Measurements from ENCODE around the gene LUC7L.

LUC7L gene

DNA sequence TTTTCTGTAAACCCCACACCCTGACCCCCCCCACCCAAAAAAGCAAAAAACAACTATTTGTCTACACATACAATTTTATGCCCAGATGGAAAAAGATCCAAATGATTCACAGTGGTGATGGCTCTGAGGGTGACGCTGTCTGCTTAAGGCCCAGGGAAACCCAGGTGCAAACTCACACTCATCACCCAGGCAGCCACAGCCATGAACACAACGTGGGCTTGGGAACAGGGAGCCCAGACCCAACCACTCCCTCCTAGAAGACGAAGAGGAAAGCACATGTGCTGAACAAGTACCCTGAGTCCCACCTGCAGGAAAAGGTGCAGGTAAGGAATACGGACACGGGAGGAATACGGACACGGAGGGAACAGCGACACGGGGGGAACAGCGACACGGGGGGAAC is 43.6 kb downstream of the LUC7L start:
- TF ChIP-seq FOXP2 (optimal IDR thresholded peaks at IDR 0.05; ENCODE audit: borderline replicate concordance, extremely low read depth, extremely low read length, insufficient read depth): no peak
- TF ChIP-seq SIN3A (IDR thresholded peaks at IDR 0.05; ENCODE audit: borderline replicate concordance, insufficient read depth, low read length): no peak
- no peak for TF ChIP-seq POLR2AphosphoS5 (IDR thresholded peaks at IDR 0.05; ENCODE audit: low read depth, low read length)
- no peak for TF ChIP-seq TAF1 (IDR thresholded peaks at IDR 0.05; ENCODE audit: borderline replicate concordance, insufficient read depth, low read length)
- TF ChIP-seq, protein P1, sequence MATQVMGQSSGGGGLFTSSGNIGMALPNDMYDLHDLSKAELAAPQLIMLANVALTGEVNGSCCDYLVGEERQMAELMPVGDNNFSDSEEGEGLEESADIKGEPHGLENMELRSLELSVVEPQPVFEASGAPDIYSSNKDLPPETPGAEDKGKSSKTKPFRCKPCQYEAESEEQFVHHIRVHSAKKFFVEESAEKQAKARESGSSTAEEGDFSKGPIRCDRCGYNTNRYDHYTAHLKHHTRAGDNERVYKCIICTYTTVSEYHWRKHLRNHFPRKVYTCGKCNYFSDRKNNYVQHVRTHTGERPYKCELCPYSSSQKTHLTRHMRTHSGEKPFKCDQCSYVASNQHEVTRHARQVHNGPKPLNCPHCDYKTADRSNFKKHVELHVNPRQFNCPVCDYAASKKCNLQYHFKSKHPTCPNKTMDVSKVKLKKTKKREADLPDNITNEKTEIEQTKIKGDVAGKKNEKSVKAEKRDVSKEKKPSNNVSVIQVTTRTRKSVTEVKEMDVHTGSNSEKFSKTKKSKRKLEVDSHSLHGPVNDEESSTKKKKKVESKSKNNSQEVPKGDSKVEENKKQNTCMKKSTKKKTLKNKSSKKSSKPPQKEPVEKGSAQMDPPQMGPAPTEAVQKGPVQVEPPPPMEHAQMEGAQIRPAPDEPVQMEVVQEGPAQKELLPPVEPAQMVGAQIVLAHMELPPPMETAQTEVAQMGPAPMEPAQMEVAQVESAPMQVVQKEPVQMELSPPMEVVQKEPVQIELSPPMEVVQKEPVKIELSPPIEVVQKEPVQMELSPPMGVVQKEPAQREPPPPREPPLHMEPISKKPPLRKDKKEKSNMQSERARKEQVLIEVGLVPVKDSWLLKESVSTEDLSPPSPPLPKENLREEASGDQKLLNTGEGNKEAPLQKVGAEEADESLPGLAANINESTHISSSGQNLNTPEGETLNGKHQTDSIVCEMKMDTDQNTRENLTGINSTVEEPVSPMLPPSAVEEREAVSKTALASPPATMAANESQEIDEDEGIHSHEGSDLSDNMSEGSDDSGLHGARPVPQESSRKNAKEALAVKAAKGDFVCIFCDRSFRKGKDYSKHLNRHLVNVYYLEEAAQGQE (IDR thresholded peaks at IDR 0.05; ENCODE audit: insufficient read depth in 1 of 2, low read depth in 2 of 2, low read length in 2 of 2): no peak

DNA sequence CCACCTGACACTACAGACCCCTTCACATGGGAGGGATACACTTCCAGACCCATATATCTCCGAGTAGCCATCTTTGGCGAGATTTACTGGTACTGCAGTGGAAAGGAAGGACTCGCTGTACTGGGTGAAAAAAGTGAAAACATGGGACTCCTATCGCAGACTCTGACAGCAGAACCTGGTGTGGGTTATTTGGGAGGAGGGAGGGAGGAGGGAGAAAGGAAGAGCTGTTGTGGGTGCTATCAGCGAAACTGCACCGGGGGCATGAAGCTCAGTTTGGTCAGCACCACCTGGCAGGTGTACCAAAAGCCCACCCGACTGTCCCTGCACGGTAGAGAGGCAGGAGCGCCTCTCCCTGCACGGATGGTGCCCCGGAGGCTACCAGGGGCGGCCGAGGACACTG is 44.0 kb downstream of the LUC7L start:
- no peak for TF ChIP-seq TAF1 (IDR thresholded peaks at IDR 0.05; ENCODE audit: borderline replicate concordance, insufficient read depth, low read length)
- TF ChIP-seq FOXP2 (optimal IDR thresholded peaks at IDR 0.05; ENCODE audit: borderline replicate concordance, extremely low read depth, extremely low read length, insufficient read depth): no peak
- TF ChIP-seq SIN3A (IDR thresholded peaks at IDR 0.05; ENCODE audit: borderline replicate concordance, insufficient read depth, low read length): no peak
- TF ChIP-seq, protein P1 (IDR thresholded peaks at IDR 0.05; ENCODE audit: insufficient read depth in 1 of 2, low read depth in 2 of 2, low read length in 2 of 2): no peak
- no peak for TF ChIP-seq POLR2AphosphoS5 (IDR thresholded peaks at IDR 0.05; ENCODE audit: low read depth, low read length)

DNA sequence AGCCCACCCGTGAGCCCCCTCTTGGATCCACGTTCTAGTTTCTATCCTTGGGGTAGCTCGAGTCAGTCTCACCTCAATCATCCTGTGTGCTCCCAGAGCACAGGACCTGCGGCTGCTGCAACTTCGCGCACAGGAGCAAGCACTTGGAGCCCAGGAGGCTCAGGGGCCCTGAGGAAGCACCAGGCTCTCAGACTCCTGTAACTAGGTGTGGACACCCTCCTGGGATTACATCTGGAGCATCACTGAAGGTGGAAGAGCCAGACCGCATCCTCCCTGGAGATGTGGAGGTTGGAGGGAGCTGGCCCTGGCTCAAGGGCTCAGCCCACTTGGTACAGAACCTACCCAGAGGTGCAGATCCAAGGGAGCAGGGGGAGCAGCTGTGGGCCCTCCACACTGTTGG is 46.2 kb downstream of the LUC7L start:
- TF ChIP-seq POLR2AphosphoS5 (IDR thresholded peaks at IDR 0.05; ENCODE audit: low read depth, low read length) (0 out of 2 replicates have a peak, but pooled peaks have one; percentile 24), SIN3A (IDR thresholded peaks at IDR 0.05; ENCODE audit: borderline replicate concordance, insufficient read depth, low read length) (no peak), FOXP2 (optimal IDR thresholded peaks at IDR 0.05; ENCODE audit: borderline replicate concordance, extremely low read depth, extremely low read length, insufficient read depth) (no peak)

DNA sequence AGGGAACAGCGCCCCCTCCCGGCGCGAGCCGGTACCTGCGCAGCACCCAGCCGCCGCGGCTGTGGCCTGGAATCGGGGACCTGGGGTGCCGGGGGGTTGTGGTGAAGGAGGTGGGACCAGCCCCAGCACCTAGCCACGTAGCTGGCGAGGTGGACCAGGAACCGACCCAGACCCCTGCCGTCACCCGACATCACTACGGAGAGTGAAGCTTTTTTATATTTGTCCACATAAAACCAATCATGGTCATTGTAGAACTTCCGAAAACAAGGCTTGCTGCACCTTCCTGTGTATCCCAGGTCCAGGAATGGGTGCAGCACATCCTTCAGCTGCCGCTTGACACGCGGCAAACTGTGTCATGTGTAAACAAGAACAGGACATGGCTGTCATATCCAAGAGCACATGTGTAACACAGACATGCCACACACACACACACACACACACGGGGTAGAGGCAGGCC is 47.7 kb downstream of the LUC7L start:
- TF ChIP-seq, protein P1 (IDR thresholded peaks at IDR 0.05; ENCODE audit: insufficient read depth in 1 of 2, low read depth in 2 of 2, low read length in 2 of 2): 0 out of 4 replicates have a peak, but pooled peaks of 1 of the 2 experiments have one; percentile 39
- TF ChIP-seq TAF1 (IDR thresholded peaks at IDR 0.05; ENCODE audit: borderline replicate concordance, insufficient read depth, low read length) (0 out of 2 replicates have a peak, but pooled peaks have one; percentile 20), SIN3A (IDR thresholded peaks at IDR 0.05; ENCODE audit: borderline replicate concordance, insufficient read depth, low read length) (no peak)

DNA sequence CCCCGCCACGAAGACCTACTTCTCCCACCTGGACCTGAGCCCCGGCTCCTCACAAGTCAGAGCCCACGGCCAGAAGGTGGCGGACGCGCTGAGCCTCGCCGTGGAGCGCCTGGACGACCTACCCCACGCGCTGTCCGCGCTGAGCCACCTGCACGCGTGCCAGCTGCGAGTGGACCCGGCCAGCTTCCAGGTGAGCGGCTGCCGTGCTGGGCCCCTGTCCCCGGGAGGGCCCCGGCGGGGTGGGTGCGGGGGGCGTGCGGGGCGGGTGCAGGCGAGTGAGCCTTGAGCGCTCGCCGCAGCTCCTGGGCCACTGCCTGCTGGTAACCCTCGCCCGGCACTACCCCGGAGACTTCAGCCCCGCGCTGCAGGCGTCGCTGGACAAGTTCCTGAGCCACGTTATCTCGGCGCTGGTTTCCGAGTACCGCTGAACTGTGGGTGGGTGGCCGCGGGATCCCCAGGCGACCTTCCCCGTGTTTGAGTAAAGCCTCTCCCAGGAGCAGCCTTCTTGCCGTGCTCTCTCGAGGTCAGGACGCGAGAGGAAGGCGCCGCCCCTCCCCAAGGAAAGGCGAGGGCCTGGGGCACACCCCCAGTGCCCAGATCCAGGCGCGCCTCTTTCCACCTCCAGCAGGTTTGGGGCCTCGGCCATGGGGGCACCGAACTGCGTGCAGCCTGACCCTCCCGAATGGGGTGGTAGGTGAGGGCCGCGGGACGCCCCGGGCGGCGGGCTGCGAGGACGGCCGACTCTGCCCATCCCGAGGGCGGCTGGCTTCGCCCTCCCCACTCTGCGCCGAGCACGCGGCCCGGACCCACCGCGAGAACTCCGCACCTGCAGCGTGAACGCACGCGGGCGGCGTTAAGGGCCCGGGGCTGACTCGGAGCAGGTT is 48.3 kb downstream of the LUC7L start:
- TF ChIP-seq TAF1 (IDR thresholded peaks at IDR 0.05; ENCODE audit: borderline replicate concordance, insufficient read depth, low read length): no peak
- TF ChIP-seq, protein P1 (IDR thresholded peaks at IDR 0.05; ENCODE audit: insufficient read depth in 1 of 2, low read depth in 2 of 2, low read length in 2 of 2): peak in 1 of 2 experiments; percentile 35; a peak in 2 of 4 replicates
- no peak for TF ChIP-seq SIN3A (IDR thresholded peaks at IDR 0.05; ENCODE audit: borderline replicate concordance, insufficient read depth, low read length)
- peak; percentile 30; the same call in 1 of the 2 replicates for TF ChIP-seq POLR2AphosphoS5 (IDR thresholded peaks at IDR 0.05; ENCODE audit: low read depth, low read length)
- peak; percentile 58 for TF ChIP-seq FOXP2 (optimal IDR thresholded peaks at IDR 0.05; ENCODE audit: borderline replicate concordance, extremely low read depth, extremely low read length, insufficient read depth)
